CD14-positive monocyte (primary cell): ENCODE results near the gene PACSIN3. TPM values are rescaled to one million over a fixed set of nuclear protein-coding genes. Genes with fewer than 3 reads are reported as not detected.

Experiments
- DNase-seq, 3 donors: peaks; one replicate each; pipeline ENCODE4 v3.0.0-alpha.2; 2011 to 2022
- H2AFZ ChIP-seq: 2 replicates; pipeline ENCODE4 v1.6.0; 2012; ENCODE audit warnings: mild to moderate bottlenecking, low read depth, low read length, inconsistent platforms; ENCODE audit not compliant: insufficient read depth, poor library complexity, severe bottlenecking
- H3K27ac ChIP-seq, 2 donors: 1 replicate in 1 of 2; 2 replicates in 1 of 2; pipeline ENCODE4 v1.5.1; 2012 to 2013; ENCODE audit warnings: low read length in 2 of 2, control low read depth in 1 of 2, inconsistent platforms in 1 of 2, low read depth in 1 of 2, mild to moderate bottlenecking in 1 of 2
- H3K27me3 ChIP-seq, 2 donors: one replicate each; pipeline versions ENCODE4 v1.6.0 to v1.6.1; 2011 to 2013; ENCODE audit warnings: low read length in 2 of 2; ENCODE audit not compliant: control insufficient read depth in 2 of 2, insufficient read depth in 2 of 2
- H3K36me3 ChIP-seq, 2 donors: replicated peaks in 1 of 2; 1 replicate in 1 of 2; 2 replicates in 1 of 2; pipeline versions ENCODE4 v1.5.1 to v1.6.1; 2012 to 2013; ENCODE audit warnings: low read length in 2 of 2, control low read depth in 1 of 2, inconsistent platforms in 1 of 2, mild to moderate bottlenecking in 1 of 2; ENCODE audit not compliant: insufficient read depth in 2 of 2, control insufficient read depth in 1 of 2
- H3K4me1 ChIP-seq, 2 donors: 1 replicate in 1 of 2; 2 replicates in 1 of 2; pipeline versions ENCODE4 v1.5.1 to v1.6.1; 2012 to 2013; ENCODE audit warnings: low read length in 2 of 2, control low read depth in 1 of 2, inconsistent platforms in 1 of 2, mild to moderate bottlenecking in 1 of 2, moderate library complexity in 1 of 2; ENCODE audit not compliant: insufficient read depth in 2 of 2, control insufficient read depth in 1 of 2
- H3K4me2 ChIP-seq: replicated peaks from 2 replicates; pipeline ENCODE3; 2012; ENCODE audit warnings: low read length, moderate library complexity, mild to moderate bottlenecking; ENCODE audit not compliant: poor library complexity, severe bottlenecking; ENCODE audit errors: extremely low read depth
- H3K4me3 ChIP-seq, 3 experiments: fragments of 200-600 bp in 1 of 3; sonication (generic) in 1 of 3; replicated peaks in 1 of 3; 1 replicate in 2 of 3; 2 replicates in 1 of 3; pipeline ENCODE4 v1.5.1; 2011 to 2013; ENCODE audit warnings: low read length in 3 of 3, mild to moderate bottlenecking in 3 of 3, control low read depth in 2 of 3, low read depth in 2 of 3, inconsistent platforms in 1 of 3, moderate library complexity in 1 of 3
- H3K79me2 ChIP-seq: 2 replicates; pipeline ENCODE4 v1.6.0; 2012; ENCODE audit warnings: mild to moderate bottlenecking, control low read depth, inconsistent platforms, low read length, moderate library complexity; ENCODE audit not compliant: insufficient read depth
- H3K9ac ChIP-seq: 2 replicates; pipeline ENCODE4 v1.6.0; 2017; ENCODE audit warnings: low read length, mild to moderate bottlenecking; ENCODE audit not compliant: insufficient read depth, poor library complexity, severe bottlenecking
- H3K9me3 ChIP-seq, 2 donors: replicated peaks in 1 of 2; 1 replicate in 1 of 2; 2 replicates in 1 of 2; pipeline versions ENCODE4 v1.5.1 to v1.6.1; 2012 to 2013; ENCODE audit warnings: low read length in 2 of 2, control low read depth in 1 of 2; ENCODE audit not compliant: control insufficient read depth in 1 of 2, insufficient read depth in 1 of 2
- H4K20me1 ChIP-seq: 2 replicates; pipeline ENCODE4 v1.6.0; 2012; ENCODE audit warnings: mild to moderate bottlenecking, low read length, control low read depth, moderate library complexity; ENCODE audit not compliant: insufficient read depth
- H3K27ac Mint-ChIP-seq, 7 donors: one replicate each; pipeline ENCODE4 v1.8.0; 2020; ENCODE audit warnings: mild to moderate bottlenecking in 7 of 7, mixed read lengths in 7 of 7, moderate library complexity in 6 of 7, inconsistent platforms in 2 of 7
- H3K27me3 Mint-ChIP-seq, 3 donors: one replicate each; pipeline ENCODE4 v1.8.0; 2021 to 2022; ENCODE audit warnings: low read depth in 3 of 3, mild to moderate bottlenecking in 3 of 3, mixed read lengths in 3 of 3, moderate library complexity in 3 of 3, inconsistent platforms in 1 of 3
- H3K36me3 Mint-ChIP-seq, 2 donors: one replicate each; pipeline ENCODE4 v1.8.0; 2020; ENCODE audit warnings: mixed read lengths in 2 of 2, inconsistent platforms in 1 of 2, mild to moderate bottlenecking in 1 of 2
- H3K4me1 Mint-ChIP-seq: one replicate; pipeline ENCODE4 v1.8.0; 2020; ENCODE audit warnings: mild to moderate bottlenecking, mixed read lengths
- H3K4me3 Mint-ChIP-seq, 2 donors: one replicate each; pipeline ENCODE4 v1.8.0; 2020; ENCODE audit warnings: mild to moderate bottlenecking in 2 of 2, mixed read lengths in 2 of 2, moderate library complexity in 1 of 2
- H3K9me3 Mint-ChIP-seq, 7 donors: one replicate each; pipeline ENCODE4 v1.8.0; 2020 to 2022; ENCODE audit warnings: mixed read lengths in 7 of 7, mild to moderate bottlenecking in 6 of 7, moderate library complexity in 6 of 7, inconsistent platforms in 2 of 7
- WGBS: methylation state at CpG from one replicate; pipeline ENCODE4 v1.1.5; 2013; ENCODE audit warnings: missing lambda C conversion rate; ENCODE audit not compliant: insufficient coverage; 5-methylcytosine and 5-hydroxymethylcytosine counted together
- intact Hi-C, 2 donors: fragments of 100-400 bp; cut with micrococcal nuclease; formaldehyde crosslinking; loops; one replicate each; pipeline versions ENCODE4 v1.15.0 to v1.15.1; 2023
- polyA plus RNA-seq, 3 donors: library from polyadenylated mRNA; depleted of rRNA in 1 of 3; unstranded in 2 of 3; stranded (reverse) in 1 of 3; fragments of 300-500 nt in 2 of 3; fragments of >200 nt in 1 of 3; fragmentation: Illumina TruSeq in 2 of 3; gene quantifications; 1 replicate in 2 of 3; 2 replicates in 1 of 3; pipeline ENCODE4 v1.2.3, GENCODE V29; 2012 to 2021
- TF ChIP-seq, protein P1 (sequence below): fragments of 200-600 bp; IDR thresholded peaks from one replicate; pipeline ENCODE4 v1.8.0; 2022; ENCODE audit warnings: antibody characterized with exemption, mild to moderate bottlenecking

Gene PACSIN3
- polyA plus RNA-seq, 3 donors = not detected

DNA sequence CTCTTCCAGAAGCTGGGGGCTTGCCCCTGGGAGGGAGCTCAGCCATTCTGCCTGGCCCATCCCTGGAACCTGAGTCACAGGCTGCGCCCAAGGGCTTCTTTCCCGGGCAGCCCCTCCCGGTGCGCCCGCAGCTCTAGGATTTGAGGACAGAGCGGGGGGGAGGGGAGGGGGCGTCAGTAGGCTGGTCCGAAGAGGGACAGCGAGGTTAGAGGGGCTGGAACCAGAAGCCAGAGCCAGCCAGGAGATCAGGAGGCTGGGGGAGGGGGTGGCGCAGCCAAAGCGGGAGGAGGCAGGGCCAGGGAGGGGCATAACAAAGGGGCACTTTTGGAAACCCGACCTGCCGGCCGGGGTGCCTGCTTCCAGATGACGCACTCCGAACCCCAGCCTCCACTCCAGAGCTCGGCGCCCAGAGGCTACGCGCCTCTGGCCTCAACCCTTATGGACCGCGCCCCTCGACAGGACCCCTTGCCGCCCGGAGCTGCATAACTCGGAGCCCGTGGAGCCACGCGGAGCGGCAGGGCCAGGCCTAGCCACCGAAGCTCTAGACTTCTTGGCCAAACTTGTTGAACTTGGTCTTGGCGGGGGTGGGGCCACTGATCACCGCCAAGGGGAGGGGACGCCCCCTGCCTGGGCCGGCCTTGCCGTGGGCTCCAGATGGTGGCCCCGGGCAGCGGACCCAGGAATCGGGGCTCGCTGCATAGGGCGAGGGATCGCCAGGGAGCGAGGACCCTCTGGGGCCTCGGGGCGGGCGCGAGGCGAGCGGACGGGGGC is 744 bp downstream of the PACSIN3 start:
- Histone ChIP-seq H3K9me3 (peaks cover 0 to 6% of the 10 kb centered on the region in 2 donors), H3K36me3 (no peaks in the 10 kb centered on the region), H3K79me2 (no peaks in the 10 kb centered on the region), H3K27ac (no peak overlapping the region), H3K4me2 (peak overlapping the region; percentile 80), H4K20me1 (no peaks in the 10 kb centered on the region), H2AFZ (peak overlapping the region; percentile 83), H3K4me1 (peaks cover 20 to 23% of the 10 kb centered on the region in 2 donors), H3K27me3 (peaks cover 29 to 57% of the 10 kb centered on the region in 2 donors), H3K4me3 (peak overlapping the region; percentile 10 to 73 (median 27)), H3K9ac (peak overlapping the region; percentile 46)
- H3K9me3 Mint-ChIP-seq = peaks cover 0 to 14% (median 0%) of the 10 kb centered on the region in 7 donors
- peaks cover 48 to 61% (median 51%) of the 10 kb centered on the region in 3 donors for H3K27me3 Mint-ChIP-seq
- no peak for DNase-seq
- peaks cover 14% of the 10 kb centered on the region for H3K4me1 Mint-ChIP-seq
- no peak overlapping the region for H3K27ac Mint-ChIP-seq
- intact Hi-C loops = no loop called here
- peak overlapping the region; percentile 60 to 76 for H3K4me3 Mint-ChIP-seq
- TF ChIP-seq, protein P1, sequence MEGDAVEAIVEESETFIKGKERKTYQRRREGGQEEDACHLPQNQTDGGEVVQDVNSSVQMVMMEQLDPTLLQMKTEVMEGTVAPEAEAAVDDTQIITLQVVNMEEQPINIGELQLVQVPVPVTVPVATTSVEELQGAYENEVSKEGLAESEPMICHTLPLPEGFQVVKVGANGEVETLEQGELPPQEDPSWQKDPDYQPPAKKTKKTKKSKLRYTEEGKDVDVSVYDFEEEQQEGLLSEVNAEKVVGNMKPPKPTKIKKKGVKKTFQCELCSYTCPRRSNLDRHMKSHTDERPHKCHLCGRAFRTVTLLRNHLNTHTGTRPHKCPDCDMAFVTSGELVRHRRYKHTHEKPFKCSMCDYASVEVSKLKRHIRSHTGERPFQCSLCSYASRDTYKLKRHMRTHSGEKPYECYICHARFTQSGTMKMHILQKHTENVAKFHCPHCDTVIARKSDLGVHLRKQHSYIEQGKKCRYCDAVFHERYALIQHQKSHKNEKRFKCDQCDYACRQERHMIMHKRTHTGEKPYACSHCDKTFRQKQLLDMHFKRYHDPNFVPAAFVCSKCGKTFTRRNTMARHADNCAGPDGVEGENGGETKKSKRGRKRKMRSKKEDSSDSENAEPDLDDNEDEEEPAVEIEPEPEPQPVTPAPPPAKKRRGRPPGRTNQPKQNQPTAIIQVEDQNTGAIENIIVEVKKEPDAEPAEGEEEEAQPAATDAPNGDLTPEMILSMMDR = no peak
- 12% methylated on average over 43 of the region's 50 CpGs for WGBS
- H3K36me3 Mint-ChIP-seq = no peaks in the 10 kb centered on the region

DNA sequence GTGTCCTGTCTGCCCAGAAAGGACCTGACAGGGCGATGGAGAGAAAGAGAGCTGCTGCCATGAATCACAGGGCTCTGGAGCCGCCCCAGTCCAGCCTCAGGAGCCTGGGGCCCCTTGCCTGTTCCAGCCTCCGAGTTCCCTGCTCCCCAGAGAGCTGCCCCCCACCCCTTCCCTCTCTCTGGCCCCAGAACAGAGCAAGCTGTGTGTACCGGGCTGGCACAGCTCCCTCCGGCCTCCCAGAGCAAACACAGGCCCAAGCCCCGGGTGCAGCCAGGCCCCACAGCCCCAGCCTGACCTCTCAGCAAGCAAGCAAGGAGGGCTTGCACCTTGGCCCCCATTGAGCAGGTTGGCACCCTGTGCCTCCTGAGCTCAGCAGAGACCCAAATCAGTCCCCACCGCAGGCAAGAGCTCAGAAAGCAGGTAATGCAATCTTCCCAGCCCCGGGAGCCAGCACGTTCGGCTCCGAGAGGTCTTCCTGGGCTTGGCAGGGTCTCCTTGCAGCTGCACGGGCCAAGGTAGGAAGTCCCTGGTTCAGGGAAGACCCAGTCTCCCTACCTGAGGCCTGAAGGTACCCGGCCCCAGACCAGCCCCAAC is 1.4 kb downstream of the PACSIN3 start:
- H3K27me3 ChIP-seq = peaks cover 29 to 55% of the 10 kb centered on the region in 2 donors
- TF ChIP-seq, protein P1 = no peak
- H3K27me3 Mint-ChIP-seq = peaks cover 43 to 56% (median 47%) of the 10 kb centered on the region in 3 donors
- H3K9ac ChIP-seq = no peak overlapping the region
- WGBS = 93% methylated on average over 13 of the region's 13 CpGs
- no peak overlapping the region for H3K4me3 ChIP-seq
- H4K20me1 ChIP-seq = no peaks in the 10 kb centered on the region
- H3K79me2 ChIP-seq = no peaks in the 10 kb centered on the region
- peaks cover 20 to 23% of the 10 kb centered on the region in 2 donors for H3K4me1 ChIP-seq
- peaks cover 0 to 14% (median 1%) of the 10 kb centered on the region in 7 donors for H3K9me3 Mint-ChIP-seq
- H3K9me3 ChIP-seq = peaks cover 0 to 6% of the 10 kb centered on the region in 2 donors
- H3K36me3 ChIP-seq = no peaks in the 10 kb centered on the region
- H3K4me2 ChIP-seq = no peak overlapping the region
- no peaks in the 10 kb centered on the region for H3K36me3 Mint-ChIP-seq
- no peak for DNase-seq
- H3K27ac ChIP-seq = no peak overlapping the region
- H2AFZ ChIP-seq = no peak overlapping the region
- intact Hi-C loops = no loop called here
- peak overlapping the region in 1 of 2 donors; percentile 76 for H3K4me3 Mint-ChIP-seq
- peaks cover 14% of the 10 kb centered on the region for H3K4me1 Mint-ChIP-seq
- no peak overlapping the region for H3K27ac Mint-ChIP-seq
